PC-9 (cell line): ENCODE data around the gene HSPG2.

Experiments
- EZH2 ChIP-seq: fragments of 200-600 bp; sonication (generic); IDR thresholded peaks from 2 replicates; pipeline ENCODE4 v1.8.0; 2017; ENCODE audit warnings: antibody characterized with exemption, low read depth
- TF ChIP-seq, protein P1 (sequence below): fragments of 200-600 bp; sonication (generic); conservative IDR thresholded peaks from 2 replicates; pipeline ENCODE4 v1.6.1; 2017; ENCODE audit warnings: mixed run types, antibody characterized with exemption, mild to moderate bottlenecking, moderate library complexity

DNA sequence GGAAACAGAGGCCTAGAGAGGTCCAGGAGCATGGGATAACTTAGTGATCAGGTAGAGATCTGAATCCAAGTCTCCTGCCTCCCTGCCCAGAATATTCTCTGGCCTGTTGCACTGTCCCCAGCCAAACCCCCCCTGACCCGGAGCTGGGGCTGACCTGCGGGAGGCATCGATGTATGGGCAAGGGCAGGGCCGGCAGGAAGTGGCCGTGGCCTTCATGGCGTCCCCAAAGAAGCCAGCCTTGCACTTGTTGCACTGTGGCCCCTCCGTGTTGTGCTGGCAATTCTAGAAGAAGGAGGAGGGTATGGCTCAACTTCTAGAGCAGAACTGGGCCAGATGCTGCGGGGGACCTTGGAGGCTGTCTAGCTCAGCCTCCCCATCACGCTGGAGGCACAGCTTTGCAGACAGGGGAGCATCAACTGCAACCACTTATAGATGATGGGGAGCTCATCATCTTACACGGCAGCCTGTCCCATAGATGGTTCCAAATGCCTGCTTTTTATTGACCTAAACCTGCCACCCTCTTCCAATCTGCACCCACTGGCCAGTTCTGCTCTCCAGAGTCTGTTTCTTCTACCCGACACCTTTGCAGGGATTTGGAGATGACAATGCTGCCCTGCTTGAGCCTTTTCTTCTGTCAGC is 58.2 kb downstream of the HSPG2 start:
- TF ChIP-seq, protein P1, sequence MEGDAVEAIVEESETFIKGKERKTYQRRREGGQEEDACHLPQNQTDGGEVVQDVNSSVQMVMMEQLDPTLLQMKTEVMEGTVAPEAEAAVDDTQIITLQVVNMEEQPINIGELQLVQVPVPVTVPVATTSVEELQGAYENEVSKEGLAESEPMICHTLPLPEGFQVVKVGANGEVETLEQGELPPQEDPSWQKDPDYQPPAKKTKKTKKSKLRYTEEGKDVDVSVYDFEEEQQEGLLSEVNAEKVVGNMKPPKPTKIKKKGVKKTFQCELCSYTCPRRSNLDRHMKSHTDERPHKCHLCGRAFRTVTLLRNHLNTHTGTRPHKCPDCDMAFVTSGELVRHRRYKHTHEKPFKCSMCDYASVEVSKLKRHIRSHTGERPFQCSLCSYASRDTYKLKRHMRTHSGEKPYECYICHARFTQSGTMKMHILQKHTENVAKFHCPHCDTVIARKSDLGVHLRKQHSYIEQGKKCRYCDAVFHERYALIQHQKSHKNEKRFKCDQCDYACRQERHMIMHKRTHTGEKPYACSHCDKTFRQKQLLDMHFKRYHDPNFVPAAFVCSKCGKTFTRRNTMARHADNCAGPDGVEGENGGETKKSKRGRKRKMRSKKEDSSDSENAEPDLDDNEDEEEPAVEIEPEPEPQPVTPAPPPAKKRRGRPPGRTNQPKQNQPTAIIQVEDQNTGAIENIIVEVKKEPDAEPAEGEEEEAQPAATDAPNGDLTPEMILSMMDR: no peak
- no peak for TF ChIP-seq EZH2
